Fibroblast of lung (primary cell): Measurements from ENCODE around the gene TRAPPC12.

Source experiments
- CTCF ChIP-seq, 2 donors: IDR thresholded peaks in 1 of 2; conservative IDR thresholded peaks in 1 of 2; 1 replicate in 1 of 2; 2 replicates in 1 of 2; pipeline ENCODE4 v1.5.1; 2011 to 2012; ENCODE audit warnings: low read length in 2 of 2, control low read depth in 1 of 2, inconsistent platforms in 1 of 2, low read depth in 1 of 2, mild to moderate bottlenecking in 1 of 2
- EZH2 ChIP-seq: IDR thresholded peaks from 2 replicates; pipeline ENCODE4 v1.5.1; 2012; ENCODE audit warnings: low read length, control low read depth, mild to moderate bottlenecking; ENCODE audit errors: missing control alignments

DNA sequence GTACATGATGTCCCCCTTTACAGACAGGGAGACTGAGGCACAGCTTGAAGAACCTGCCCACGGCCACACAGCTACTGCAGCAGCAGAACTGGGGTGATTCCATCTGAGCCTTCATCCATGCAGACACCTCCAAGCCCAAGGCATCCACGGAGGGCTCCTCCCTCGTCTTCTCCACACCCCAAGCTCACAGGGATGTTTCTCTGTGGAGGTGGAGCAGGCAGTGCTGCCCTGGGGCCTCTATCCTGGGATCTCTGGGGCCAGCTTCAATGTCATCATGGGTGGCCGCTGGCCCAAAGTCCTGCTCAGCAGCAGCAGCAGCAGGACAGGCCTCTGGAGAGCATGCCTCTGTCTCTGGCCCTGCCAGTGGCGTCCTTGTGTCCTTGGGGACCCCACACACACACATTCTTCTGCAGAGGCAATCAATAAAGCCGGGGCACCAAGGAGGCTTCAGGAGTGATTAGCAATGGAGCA lies 108.6 kb downstream of the TRAPPC12 start:
- no peak for TF ChIP-seq CTCF (conservative IDR thresholded peaks at IDR 0.05 in 1 of 2, IDR thresholded peaks at IDR 0.05 in 1 of 2; ENCODE audit: low read depth in 1 of 2, low read length in 2 of 2)
- TF ChIP-seq EZH2, result no peak
